Right ventricle myocardium superior (tissue), 1 donor: ENCODE measurements around the gene RBBP5. TPM values are rescaled to one million over a fixed set of nuclear protein-coding genes. Genes with fewer than 3 reads are reported as not detected.

Experiments used
- ATAC-seq: fragments of 200-7000 bp; cut with Tn5 transposase; one replicate; pipeline ENCODE4 v1.9.1; 2020; ENCODE audit warnings: mild to moderate bottlenecking; ENCODE audit not compliant: poor library complexity
- DNase-seq: peaks from one replicate; pipeline ENCODE4 v3.0.0-alpha.2; 2020
- intact Hi-C: fragments of 100-400 bp; cut with DNase I; formaldehyde crosslinking; loops from one replicate; pipeline ENCODE4 v1.11.2; 2022
- total RNA-seq: library from RNA; stranded (reverse); fragmentation: NEBNext Ultra II Directional; extraction: Animal tissue kit (Norgen Biotek cat#: 25700); gene quantifications from one replicate; pipeline ENCODE4 v1.2.1, GENCODE V29; 2021
- donor health status: DM: no; HTN: yes; CAD: no; lungs with severe emphysema.

RBBP5 gene
- total RNA-seq, 1 donor from 2014 or later = 9.3 TPM

- peak; percentile 15 for ATAC-seq
- DNase-seq = no peak
- intact Hi-C loops = no loop called here
Measured at GRCh38 chr1:205077934-205078311, 43.9 kb downstream of the RBBP5 start.

GRCh38 chr1:205077158-205077933 lies 44.4 kb downstream of the RBBP5 start:
- intact Hi-C loops = no loop called here
- no peak for DNase-seq
- peak; percentile 84 for ATAC-seq

- ATAC-seq = no peak
- intact Hi-C loops = no loop called here
Measured at GRCh38 chr1:205076245-205076761, 45.5 kb downstream of the RBBP5 start.

GRCh38 chr1:205075642-205076155 lies 46.1 kb downstream of the RBBP5 start:
- DNase-seq (no peak), ATAC-seq (no peak)
- intact Hi-C loops = no loop called here

More at GRCh38 chr1:205076245-205076761, 45.5 kb downstream of the RBBP5 start:
- no peak for DNase-seq

- DNase-seq = no peak
- no peak for ATAC-seq
- intact Hi-C loops = no loop called here
Measured at GRCh38 chr1:205074513-205074912, 47.3 kb downstream of the RBBP5 start.

- intact Hi-C loops = no loop called here
- DNase-seq (no peak), ATAC-seq (no peak)
Measured at GRCh38 chr1:205074084-205074483, 47.7 kb downstream of the RBBP5 start.

- ATAC-seq = no peak
- no peak for DNase-seq
- intact Hi-C loops = no loop called here
Measured at GRCh38 chr1:205073511-205073910, 48.3 kb downstream of the RBBP5 start.

- ATAC-seq (no peak), DNase-seq (no peak)
- intact Hi-C loops = no loop called here
Measured at GRCh38 chr1:205072881-205073280, 48.9 kb downstream of the RBBP5 start.

- ATAC-seq = no peak
- intact Hi-C loops = no loop called here
- DNase-seq = no peak
Measured at GRCh38 chr1:205072286-205072685, 49.5 kb downstream of the RBBP5 start.

GRCh38 chr1:205071801-205072200 lies 50.0 kb downstream of the RBBP5 start:
- ATAC-seq (no peak), DNase-seq (no peak)
- intact Hi-C loops = no loop called here

GRCh38 chr1:205071028-205071409 lies 50.8 kb downstream of the RBBP5 start:
- ATAC-seq = no peak
- intact Hi-C loops = no loop called here

GRCh38 chr1:205069371-205070125 lies 52.2 kb downstream of the RBBP5 start:
- peak; percentile 42 for ATAC-seq
- DNase-seq = no peak
- intact Hi-C loops = no loop called here

More at GRCh38 chr1:205071028-205071409, 50.8 kb downstream of the RBBP5 start:
- DNase-seq = no peak

GRCh38 chr1:205068457-205069040 lies 53.2 kb downstream of the RBBP5 start:
- no peak for ATAC-seq
- no peak for DNase-seq
- intact Hi-C loops = no loop called here

GRCh38 chr1:205068001-205068400 lies 53.8 kb downstream of the RBBP5 start:
- intact Hi-C loops = no loop called here
- ATAC-seq (no peak), DNase-seq (no peak)

- intact Hi-C loops = no loop called here
- DNase-seq (no peak), ATAC-seq (no peak)
Measured at GRCh38 chr1:205067031-205067430, 54.7 kb downstream of the RBBP5 start.

GRCh38 chr1:205066141-205066818 lies 55.5 kb downstream of the RBBP5 start:
- ATAC-seq (no peak), DNase-seq (no peak)
- intact Hi-C loops = no loop called here

- intact Hi-C loops = no loop called here
- no peak for ATAC-seq
- no peak for DNase-seq
Measured at GRCh38 chr1:205065666-205066065, 56.1 kb downstream of the RBBP5 start.

- intact Hi-C loops = no loop called here
- DNase-seq (no peak), ATAC-seq (no peak)
Measured at GRCh38 chr1:205064741-205065316, 56.9 kb downstream of the RBBP5 start.
